HG03521 (cell line): ENCODE results near the gene QKI.
"Not testable (repeated sequence)": the region's sequence is repeated elsewhere in the genome, so short reads cannot be mapped to it uniquely, and the experiment has no call there.

Experiments
- ATAC-seq: cut with Tn5 transposase; IDR thresholded peaks from one replicate; pipeline ENCODE4 v1.9.1; 2021; ENCODE audit warnings: mild to moderate bottlenecking, moderate library complexity; ENCODE audit not compliant: unreplicated experiment

The QKI gene

DNA sequence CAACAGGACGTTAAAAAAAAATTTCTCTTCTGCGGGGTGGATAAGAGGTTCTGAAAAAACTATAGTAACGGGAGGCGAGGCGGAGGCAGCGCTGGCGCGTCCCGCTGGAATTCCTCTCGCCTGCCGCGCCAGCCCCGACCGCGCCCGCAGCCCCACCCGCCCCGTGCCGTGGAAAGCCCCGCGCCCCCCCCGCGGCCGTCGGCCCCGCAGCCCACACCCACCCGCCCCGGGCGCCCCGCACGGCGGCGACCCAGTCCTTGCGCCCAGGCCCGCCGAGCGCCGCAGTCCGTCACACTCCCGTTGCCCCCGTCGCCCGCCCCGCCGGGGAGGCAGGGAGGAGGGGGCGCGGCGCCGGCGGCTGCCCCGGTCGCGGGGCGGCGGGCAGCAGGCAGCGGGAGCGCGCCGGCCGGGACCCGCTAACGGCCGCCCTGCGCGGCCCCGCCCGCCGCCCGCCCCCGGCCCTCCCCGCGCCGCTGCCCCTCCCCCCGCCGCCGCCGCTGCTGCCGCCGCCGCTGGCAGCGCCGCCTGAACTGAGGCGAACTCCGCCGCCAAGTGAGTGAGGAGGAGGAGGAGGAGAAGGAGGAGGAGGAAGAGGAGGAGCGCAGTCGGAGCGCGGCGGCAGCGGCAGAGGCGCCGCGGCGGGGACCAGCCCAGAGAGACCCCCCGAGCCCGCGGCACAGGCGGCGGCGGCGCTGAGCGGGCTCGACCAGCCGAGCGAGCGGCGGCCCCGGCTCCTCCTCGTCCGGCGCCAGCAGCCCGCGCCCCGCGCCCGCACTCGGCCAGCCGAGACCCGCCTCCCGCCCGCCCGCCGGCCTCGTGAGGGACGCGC, at the start of gene QKI:
TSS of gene QKI (plus strand) at position 602 of the 829 bp plus-strand sequence. CDS start 476 bp downstream, outside the sequence.
- peak; percentile 34 for ATAC-seq

- ATAC-seq = no peak
Measured at GRCh38 chr6:163366288-163366687, 48.2 kb upstream of the QKI start.

DNA sequence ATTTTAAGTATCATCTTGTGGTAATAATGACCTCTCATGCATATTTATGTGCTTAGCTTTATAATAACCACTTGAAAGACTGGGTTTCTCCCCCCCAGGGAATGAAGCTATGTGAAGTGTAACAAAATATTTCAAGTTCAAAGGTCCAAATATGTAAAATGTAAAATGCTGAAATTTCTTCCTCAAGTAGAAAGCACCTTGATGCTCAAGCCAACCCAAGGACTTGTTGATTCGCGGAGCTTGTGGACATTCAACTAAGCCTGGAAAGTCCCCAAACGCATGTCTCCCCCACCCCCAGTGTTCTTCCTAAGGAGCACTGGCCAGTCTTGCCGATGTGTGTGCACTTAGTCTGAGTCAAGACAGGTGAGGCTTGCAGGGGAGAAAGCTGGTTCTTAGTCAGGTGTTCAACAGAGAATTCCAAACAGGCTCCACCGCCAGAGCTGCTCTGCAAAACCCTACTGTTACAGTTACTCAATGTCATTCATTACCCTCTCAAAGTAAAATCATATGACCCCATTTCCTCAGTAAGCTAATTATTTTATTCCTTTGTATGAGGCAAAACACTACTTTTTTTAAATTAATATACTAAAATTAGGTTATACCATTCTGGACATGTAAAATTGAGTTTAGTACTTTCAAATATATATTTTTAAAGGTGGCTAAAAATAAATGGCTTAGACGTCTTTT, 46.9 kb upstream of the QKI start:
- no peak for ATAC-seq

- ATAC-seq = no peak
Measured at GRCh38 chr6:163369141-163369540, 45.4 kb upstream of the QKI start.

- ATAC-seq = no peak
Measured at GRCh38 chr6:163369628-163370365, 44.7 kb upstream of the QKI start.

DNA sequence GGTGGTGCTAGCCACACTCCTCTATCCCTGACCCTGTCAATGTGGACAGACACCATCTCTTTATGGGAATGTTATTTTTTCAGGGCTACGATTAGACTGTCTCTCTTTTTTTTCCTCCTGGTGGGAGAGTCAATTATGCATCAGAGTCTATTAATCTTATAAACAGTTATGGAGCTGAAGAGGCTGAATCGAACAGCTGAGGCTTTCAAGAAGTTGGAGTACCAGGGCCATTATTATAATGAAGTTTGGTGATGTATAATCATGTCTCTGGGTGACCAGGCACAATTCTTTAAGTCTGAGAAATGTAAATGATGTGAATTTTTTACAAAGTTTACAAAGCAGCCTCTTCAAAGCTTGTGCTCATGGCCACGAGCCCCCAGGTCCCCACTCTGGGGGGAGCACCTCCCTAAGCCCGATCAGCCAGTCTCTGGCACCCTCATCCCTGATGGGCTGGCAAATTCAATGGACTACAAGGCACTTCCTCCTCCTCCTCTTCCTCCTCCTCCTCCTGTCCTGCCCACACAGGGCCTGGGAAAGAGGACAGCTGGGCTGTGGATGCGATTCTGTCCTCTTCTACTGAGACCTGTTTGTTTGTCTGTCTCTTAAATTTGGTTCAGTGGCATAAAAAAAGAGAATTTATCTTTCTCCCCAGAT, 43.9 kb upstream of the QKI start:
- ATAC-seq = no peak

- ATAC-seq = no peak
Measured at GRCh38 chr6:163371129-163371528, 43.4 kb upstream of the QKI start.

GRCh38 chr6:163373240-163373639, 41.3 kb upstream of the QKI start:
- ATAC-seq = no peak

GRCh38 chr6:163375361-163375760, 39.2 kb upstream of the QKI start:
- ATAC-seq = no peak

DNA sequence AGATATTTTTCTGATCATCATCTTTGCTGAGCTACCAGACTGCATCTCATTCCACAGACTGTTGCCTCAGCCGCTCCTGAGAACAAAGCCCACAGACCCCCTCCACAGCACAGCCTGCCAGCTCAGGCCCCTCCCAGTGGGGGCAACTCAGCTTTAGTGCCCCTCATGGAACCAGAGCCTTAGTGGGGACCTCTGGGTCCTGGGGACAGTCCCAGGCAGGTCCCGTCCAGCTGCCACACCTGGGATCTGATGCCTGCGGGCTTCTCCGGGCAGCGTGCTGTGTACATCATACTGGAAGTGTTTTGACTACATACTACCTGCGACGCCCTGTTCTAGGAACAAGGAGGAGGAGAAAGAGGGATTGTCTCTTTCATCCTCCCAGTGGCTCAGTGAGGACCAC, 38.3 kb upstream of the QKI start:
- ATAC-seq = no peak

GRCh38 chr6:163377561-163377960, 37.0 kb upstream of the QKI start:
- ATAC-seq = no peak

- ATAC-seq = no peak
Measured at GRCh38 chr6:163380216-163380615, 34.3 kb upstream of the QKI start.

DNA sequence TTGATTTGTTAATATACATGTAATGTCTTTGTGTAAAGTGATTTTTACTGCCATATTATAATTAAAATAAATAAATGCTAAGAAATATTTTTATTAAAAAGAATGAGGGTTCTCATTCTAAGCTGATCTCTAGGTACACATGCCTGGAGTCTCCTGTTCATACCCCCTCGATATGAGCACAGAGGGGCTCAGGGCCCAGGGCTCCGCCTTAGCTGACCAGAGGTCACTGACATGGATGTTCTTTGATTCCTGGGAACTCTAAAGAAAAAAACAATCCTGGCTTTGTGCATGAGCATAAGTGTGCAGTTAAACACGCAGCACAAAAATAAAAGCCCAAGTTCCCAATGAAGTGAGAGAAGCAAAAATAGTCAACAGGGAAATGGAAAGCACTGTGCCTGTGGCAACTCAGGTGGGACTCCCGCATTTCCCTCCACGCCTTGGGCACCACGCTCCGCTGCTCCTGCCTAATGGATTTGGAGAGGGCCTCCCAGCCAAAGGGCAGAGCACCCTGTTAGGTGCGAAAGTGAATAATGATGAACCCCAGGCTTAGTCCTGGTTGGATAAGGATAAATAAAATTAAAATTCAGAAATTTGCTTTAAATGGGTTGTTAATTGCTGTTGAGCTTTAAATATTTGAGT, 33.3 kb upstream of the QKI start:
- ATAC-seq = no peak

DNA sequence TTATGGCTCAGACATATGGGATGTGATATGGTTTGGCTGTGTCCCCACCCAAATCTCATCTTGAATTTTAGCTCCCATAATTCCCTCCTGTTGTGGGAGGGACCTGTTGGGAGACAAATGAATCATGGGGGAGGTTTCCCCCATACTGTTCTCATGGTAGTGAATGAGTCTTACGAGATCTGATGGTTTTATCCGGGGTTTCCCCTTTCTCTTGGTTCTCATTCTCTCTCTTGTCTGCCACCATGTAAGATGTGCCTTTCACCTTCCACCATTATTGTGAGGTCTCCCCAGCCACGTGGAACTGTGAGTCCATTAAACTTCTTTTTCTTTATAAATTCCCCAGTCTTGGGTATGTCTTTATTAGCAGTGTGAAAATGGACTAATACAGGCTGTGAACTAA, 31.1 kb upstream of the QKI start:
- not testable (repeated sequence) for ATAC-seq

- no peak for ATAC-seq
Measured at GRCh38 chr6:163383912-163384311, 30.6 kb upstream of the QKI start.

DNA sequence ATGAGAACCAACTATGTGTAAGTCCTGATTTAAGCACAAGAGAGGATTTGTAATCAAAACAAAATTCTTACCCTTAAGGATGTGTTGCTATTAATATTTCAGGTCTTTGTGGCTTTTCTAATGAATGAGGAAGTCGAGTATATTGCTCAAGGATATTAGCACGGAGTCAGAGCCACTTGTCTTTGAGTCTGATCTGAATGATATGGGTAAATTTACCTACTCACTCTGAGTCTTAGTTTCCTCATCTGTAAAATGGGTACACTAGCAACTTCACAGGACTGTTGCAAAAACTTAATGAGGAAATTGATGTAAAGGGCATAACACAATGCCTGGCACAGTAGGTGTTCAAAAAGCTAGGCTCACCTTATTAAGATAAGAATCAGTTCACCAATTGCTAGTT, 30.0 kb upstream of the QKI start:
- ATAC-seq = no peak

GRCh38 chr6:163385503-163385902, 29.0 kb upstream of the QKI start:
- ATAC-seq = not testable (repeated sequence)

GRCh38 chr6:163386329-163386908, 28.1 kb upstream of the QKI start:
- no peak for ATAC-seq

GRCh38 chr6:163387317-163387716, 27.2 kb upstream of the QKI start:
- no peak for ATAC-seq

DNA sequence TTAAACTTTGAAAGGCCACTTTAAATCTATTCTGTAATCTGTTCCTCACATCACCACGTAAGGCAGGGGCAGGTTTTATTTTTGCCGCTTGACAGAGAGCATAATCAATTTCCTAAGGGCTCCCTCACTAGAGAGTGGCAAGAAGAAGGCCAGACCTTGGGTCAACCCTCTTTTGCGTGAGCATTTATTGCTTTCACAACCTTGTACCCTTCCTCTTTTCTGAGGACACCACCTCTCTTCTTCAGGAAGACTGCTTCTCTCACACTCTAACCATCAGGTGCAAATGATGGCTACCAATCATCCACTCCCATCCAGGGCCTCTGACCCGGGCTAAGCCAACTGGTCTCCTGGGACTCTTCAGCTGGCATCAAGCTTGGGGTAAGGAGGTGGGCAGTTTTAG, 25.2 kb upstream of the QKI start:
- ATAC-seq = no peak
